CD14-positive monocyte (primary cell): Measurements from ENCODE around the gene SPATA31A3. TPM values are rescaled to one million over a fixed set of nuclear protein-coding genes. Genes with fewer than 3 reads are reported as not detected.
"Not testable (repeated sequence)": the region's sequence is repeated elsewhere in the genome, so short reads cannot be mapped to it uniquely, and the experiment has no call there.

Experiments
- DNase-seq, 3 donors: peaks; one replicate each; pipeline ENCODE4 v3.0.0-alpha.2; 2011 to 2022
- H2AFZ ChIP-seq: 2 replicates; pipeline ENCODE4 v1.6.0; 2012; ENCODE audit warnings: mild to moderate bottlenecking, low read depth, low read length, inconsistent platforms; ENCODE audit not compliant: insufficient read depth, poor library complexity, severe bottlenecking
- H3K27ac ChIP-seq, 2 donors: 1 replicate in 1 of 2; 2 replicates in 1 of 2; pipeline ENCODE4 v1.5.1; 2012 to 2013; ENCODE audit warnings: low read length in 2 of 2, control low read depth in 1 of 2, inconsistent platforms in 1 of 2, low read depth in 1 of 2, mild to moderate bottlenecking in 1 of 2
- H3K27me3 ChIP-seq, 2 donors: one replicate each; pipeline versions ENCODE4 v1.6.0 to v1.6.1; 2011 to 2013; ENCODE audit warnings: low read length in 2 of 2; ENCODE audit not compliant: control insufficient read depth in 2 of 2, insufficient read depth in 2 of 2
- H3K36me3 ChIP-seq, 2 donors: replicated peaks in 1 of 2; 1 replicate in 1 of 2; 2 replicates in 1 of 2; pipeline versions ENCODE4 v1.5.1 to v1.6.1; 2012 to 2013; ENCODE audit warnings: low read length in 2 of 2, control low read depth in 1 of 2, inconsistent platforms in 1 of 2, mild to moderate bottlenecking in 1 of 2; ENCODE audit not compliant: insufficient read depth in 2 of 2, control insufficient read depth in 1 of 2
- H3K4me1 ChIP-seq, 2 donors: 1 replicate in 1 of 2; 2 replicates in 1 of 2; pipeline versions ENCODE4 v1.5.1 to v1.6.1; 2012 to 2013; ENCODE audit warnings: low read length in 2 of 2, control low read depth in 1 of 2, inconsistent platforms in 1 of 2, mild to moderate bottlenecking in 1 of 2, moderate library complexity in 1 of 2; ENCODE audit not compliant: insufficient read depth in 2 of 2, control insufficient read depth in 1 of 2
- H3K4me2 ChIP-seq: replicated peaks from 2 replicates; pipeline ENCODE3; 2012; ENCODE audit warnings: low read length, moderate library complexity, mild to moderate bottlenecking; ENCODE audit not compliant: poor library complexity, severe bottlenecking; ENCODE audit errors: extremely low read depth
- H3K4me3 ChIP-seq, 3 experiments: fragments of 200-600 bp in 1 of 3; sonication (generic) in 1 of 3; replicated peaks in 1 of 3; 1 replicate in 2 of 3; 2 replicates in 1 of 3; pipeline ENCODE4 v1.5.1; 2011 to 2013; ENCODE audit warnings: low read length in 3 of 3, mild to moderate bottlenecking in 3 of 3, control low read depth in 2 of 3, low read depth in 2 of 3, inconsistent platforms in 1 of 3, moderate library complexity in 1 of 3
- H3K79me2 ChIP-seq: 2 replicates; pipeline ENCODE4 v1.6.0; 2012; ENCODE audit warnings: mild to moderate bottlenecking, control low read depth, inconsistent platforms, low read length, moderate library complexity; ENCODE audit not compliant: insufficient read depth
- H3K9ac ChIP-seq: 2 replicates; pipeline ENCODE4 v1.6.0; 2017; ENCODE audit warnings: low read length, mild to moderate bottlenecking; ENCODE audit not compliant: insufficient read depth, poor library complexity, severe bottlenecking
- H3K9me3 ChIP-seq, 2 donors: replicated peaks in 1 of 2; 1 replicate in 1 of 2; 2 replicates in 1 of 2; pipeline versions ENCODE4 v1.5.1 to v1.6.1; 2012 to 2013; ENCODE audit warnings: low read length in 2 of 2, control low read depth in 1 of 2; ENCODE audit not compliant: control insufficient read depth in 1 of 2, insufficient read depth in 1 of 2
- H4K20me1 ChIP-seq: 2 replicates; pipeline ENCODE4 v1.6.0; 2012; ENCODE audit warnings: mild to moderate bottlenecking, low read length, control low read depth, moderate library complexity; ENCODE audit not compliant: insufficient read depth
- H3K27ac Mint-ChIP-seq, 7 donors: one replicate each; pipeline ENCODE4 v1.8.0; 2020; ENCODE audit warnings: mild to moderate bottlenecking in 7 of 7, mixed read lengths in 7 of 7, moderate library complexity in 6 of 7, inconsistent platforms in 2 of 7
- H3K27me3 Mint-ChIP-seq, 3 donors: one replicate each; pipeline ENCODE4 v1.8.0; 2021 to 2022; ENCODE audit warnings: low read depth in 3 of 3, mild to moderate bottlenecking in 3 of 3, mixed read lengths in 3 of 3, moderate library complexity in 3 of 3, inconsistent platforms in 1 of 3
- H3K36me3 Mint-ChIP-seq, 2 donors: one replicate each; pipeline ENCODE4 v1.8.0; 2020; ENCODE audit warnings: mixed read lengths in 2 of 2, inconsistent platforms in 1 of 2, mild to moderate bottlenecking in 1 of 2
- H3K4me1 Mint-ChIP-seq: one replicate; pipeline ENCODE4 v1.8.0; 2020; ENCODE audit warnings: mild to moderate bottlenecking, mixed read lengths
- H3K4me3 Mint-ChIP-seq, 2 donors: one replicate each; pipeline ENCODE4 v1.8.0; 2020; ENCODE audit warnings: mild to moderate bottlenecking in 2 of 2, mixed read lengths in 2 of 2, moderate library complexity in 1 of 2
- H3K9me3 Mint-ChIP-seq, 7 donors: one replicate each; pipeline ENCODE4 v1.8.0; 2020 to 2022; ENCODE audit warnings: mixed read lengths in 7 of 7, mild to moderate bottlenecking in 6 of 7, moderate library complexity in 6 of 7, inconsistent platforms in 2 of 7
- WGBS: methylation state at CpG from one replicate; pipeline ENCODE4 v1.1.5; 2013; ENCODE audit warnings: missing lambda C conversion rate; ENCODE audit not compliant: insufficient coverage; 5-methylcytosine and 5-hydroxymethylcytosine counted together
- intact Hi-C, 2 donors: fragments of 100-400 bp; cut with micrococcal nuclease; formaldehyde crosslinking; loops; one replicate each; pipeline versions ENCODE4 v1.15.0 to v1.15.1; 2023
- polyA minus RNA-seq: library from RNA; depleted of rRNA, polyadenylated mRNA; stranded (reverse); fragments of >200 nt; gene quantifications from 2 replicates; pipeline ENCODE4 v1.2.3, GENCODE V29; 2012
- polyA plus RNA-seq, 3 donors: library from polyadenylated mRNA; depleted of rRNA in 1 of 3; unstranded in 2 of 3; stranded (reverse) in 1 of 3; fragments of 300-500 nt in 2 of 3; fragments of >200 nt in 1 of 3; fragmentation: Illumina TruSeq in 2 of 3; gene quantifications; 1 replicate in 2 of 3; 2 replicates in 1 of 3; pipeline ENCODE4 v1.2.3, GENCODE V29; 2012 to 2021
- total RNA-seq, 12 experiments: library from RNA in 1 of 12; stranded (reverse) in 1 of 12; fragments of 120-200 nt in 1 of 12; gene quantifications; one replicate each; pipeline ENCODE4 v1.2.4 and lab custom pipeline; 2013 to 2026; ENCODE audit warnings: mixed read lengths in 6 of 12, inconsistent platforms in 1 of 12

The SPATA31A3 gene
- total RNA-seq (2013): not detected
- polyA plus RNA-seq (not detected), polyA minus RNA-seq (not detected in 2 replicates), total RNA-seq (lab: John Stamatoyannopoulos, UW) (0 reads per million in 11 experiments)

DNA sequence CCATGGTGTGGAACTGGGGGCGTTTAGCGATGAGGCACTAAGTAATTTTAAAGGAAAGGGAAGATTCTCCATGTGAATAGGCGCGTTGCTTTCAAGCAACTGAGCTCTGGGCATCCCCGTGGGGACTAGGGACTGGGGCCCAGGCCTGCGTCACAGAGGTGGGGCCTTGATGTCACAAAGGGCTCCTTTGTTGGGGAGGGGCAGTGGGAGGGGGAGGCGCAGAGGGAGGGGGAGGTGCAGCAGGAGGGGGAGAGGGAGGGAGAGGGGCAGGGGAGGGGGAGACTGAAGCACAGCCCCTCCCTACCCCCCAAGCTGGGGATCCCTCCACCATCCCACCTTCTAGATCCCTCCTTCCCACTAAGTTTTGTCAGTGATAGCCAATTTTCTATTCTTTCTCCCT, at the start of gene SPATA31A3:
SPATA31A3 (minus strand) TSS at position 101 of the 400 bp plus-strand sequence; CDS start at position 72, 29 bp downstream.
- H3K9me3 ChIP-seq, H3K4me2 ChIP-seq, H3K27ac Mint-ChIP-seq, intact Hi-C loops, H3K4me1 ChIP-seq, H3K79me2 ChIP-seq, H3K9ac ChIP-seq, H3K4me1 Mint-ChIP-seq, H2AFZ ChIP-seq, DNase-seq, H3K36me3 ChIP-seq, H3K4me3 Mint-ChIP-seq, H4K20me1 ChIP-seq, H3K27me3 Mint-ChIP-seq, H3K4me3 ChIP-seq, H3K36me3 Mint-ChIP-seq, H3K27me3 ChIP-seq, H3K27ac ChIP-seq, H3K9me3 Mint-ChIP-seq: not testable (repeated sequence)
- no CpG with 5 or more reads among the region's 7 CpGs for WGBS

DNA sequence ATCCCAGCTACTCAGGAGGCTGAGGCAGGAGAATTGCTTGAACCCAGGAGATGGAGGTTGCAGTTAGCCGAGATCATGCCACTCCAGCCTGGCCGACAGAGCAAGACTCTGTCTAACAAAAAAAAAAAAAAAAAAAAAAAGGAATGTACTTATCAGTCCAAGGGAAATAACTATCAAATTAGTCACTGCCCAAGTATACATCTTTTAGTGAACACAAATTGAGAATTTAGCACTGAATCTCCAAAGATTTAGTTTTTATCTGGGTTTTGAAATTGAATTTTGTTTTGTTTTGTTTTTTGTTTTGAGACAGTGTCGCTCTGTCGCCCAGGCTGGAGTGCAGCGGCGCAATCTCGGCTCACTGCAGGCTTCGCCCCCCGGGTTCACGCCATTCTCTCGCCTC, 39.8 kb downstream of the SPATA31A3 start:
- intact Hi-C loops: not testable (repeated sequence)

DNA sequence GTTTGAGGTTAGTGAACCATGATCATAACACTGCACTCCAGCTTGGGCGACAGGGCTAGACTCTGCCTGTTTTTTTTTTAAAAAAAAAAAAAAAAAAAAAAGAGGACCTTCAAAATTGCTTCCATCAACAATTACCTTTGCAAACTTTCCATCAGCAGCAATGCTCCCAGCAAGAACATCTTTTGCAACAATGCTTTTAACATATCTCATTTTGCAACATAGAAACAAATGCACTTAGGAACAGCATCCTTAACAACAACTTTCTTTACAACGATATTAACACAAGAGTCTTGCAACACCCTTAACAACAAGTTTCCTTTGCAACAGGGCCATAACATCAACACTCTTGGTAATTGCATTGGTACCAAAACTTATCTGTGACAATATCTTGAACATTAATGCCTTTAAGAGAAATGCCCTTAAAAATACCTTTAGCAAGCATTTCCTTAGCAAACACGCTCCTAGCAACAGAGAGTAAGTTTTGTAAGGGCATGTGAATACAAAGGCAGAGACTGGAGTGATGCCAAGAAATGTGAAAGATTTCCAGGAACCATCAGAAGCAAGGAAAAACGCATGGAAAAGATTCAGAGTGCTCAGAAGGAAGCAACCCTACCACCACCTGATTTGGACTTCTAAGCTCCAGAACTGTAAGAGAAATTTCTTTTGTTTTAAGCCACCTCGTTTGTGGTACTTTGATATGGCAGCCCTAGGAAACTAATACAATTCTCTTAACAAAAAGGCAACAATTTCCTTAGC, 49.8 kb downstream of the SPATA31A3 start:
- H3K9ac ChIP-seq, H3K27me3 ChIP-seq, H3K9me3 ChIP-seq, H4K20me1 ChIP-seq, H3K9me3 Mint-ChIP-seq, H3K4me3 Mint-ChIP-seq, intact Hi-C loops, H3K4me1 ChIP-seq, H3K4me3 ChIP-seq, H3K27ac ChIP-seq, H3K36me3 ChIP-seq, H3K36me3 Mint-ChIP-seq, H3K27ac Mint-ChIP-seq, H3K4me2 ChIP-seq, H3K79me2 ChIP-seq, H3K4me1 Mint-ChIP-seq, H3K27me3 Mint-ChIP-seq, H2AFZ ChIP-seq, DNase-seq: not testable (repeated sequence)
- no CpG with 5 or more reads among the region's 5 CpGs for WGBS

More for the DNA sequence above, 39.8 kb downstream of the SPATA31A3 start:
- WGBS: 99% methylated on average over 9 of the region's 11 CpGs
- not testable (repeated sequence) for H3K36me3 Mint-ChIP-seq, H3K27ac Mint-ChIP-seq, H3K4me3 ChIP-seq, DNase-seq, H2AFZ ChIP-seq, H3K79me2 ChIP-seq, H3K27me3 ChIP-seq, H3K4me1 Mint-ChIP-seq, H3K9me3 Mint-ChIP-seq, H3K27ac ChIP-seq, H3K9me3 ChIP-seq, H3K36me3 ChIP-seq, H3K4me2 ChIP-seq, H3K4me3 Mint-ChIP-seq, H3K4me1 ChIP-seq, H4K20me1 ChIP-seq, H3K9ac ChIP-seq, H3K27me3 Mint-ChIP-seq

DNA sequence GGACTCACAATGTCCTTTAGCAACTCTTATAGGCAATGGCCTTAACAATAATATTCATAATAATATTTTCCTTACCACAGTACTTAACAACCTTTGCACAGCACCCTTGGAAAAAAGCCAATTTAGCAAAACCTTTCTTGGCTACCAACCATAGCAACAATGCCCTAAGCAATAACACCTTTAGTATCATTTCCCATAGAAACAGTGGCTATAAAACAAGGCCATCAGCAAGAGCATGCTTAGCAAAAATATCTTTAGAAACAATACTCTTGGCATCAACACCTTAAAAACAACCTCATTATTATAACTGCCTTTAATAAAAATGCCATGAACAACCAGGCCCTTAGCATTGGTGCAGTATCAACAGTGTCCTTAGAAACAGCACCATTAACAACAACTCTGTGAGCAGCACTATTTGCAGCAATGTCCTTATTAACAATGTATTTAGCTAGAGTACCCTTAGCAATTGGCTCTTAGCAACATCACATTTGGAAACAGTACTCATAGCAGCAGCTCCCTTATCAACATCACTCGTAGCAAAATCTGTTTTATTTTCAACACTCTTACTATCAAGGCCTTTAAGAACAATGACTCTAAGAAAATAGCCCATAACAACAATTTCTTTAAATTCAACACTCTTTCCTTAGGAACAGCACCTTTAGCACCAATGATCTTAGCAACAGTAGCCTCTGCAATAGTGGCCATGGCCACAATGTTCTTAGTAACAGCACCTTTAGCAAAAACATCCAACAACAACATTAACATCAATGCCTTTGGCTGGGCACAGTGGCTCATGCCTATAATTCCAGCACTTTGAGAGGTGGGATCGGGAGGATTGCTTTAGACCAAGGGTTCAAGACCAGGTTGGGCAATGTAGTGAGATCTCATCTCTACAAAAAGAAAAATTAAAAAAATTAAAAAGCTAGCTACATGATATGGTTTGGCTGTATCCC, 52.2 kb downstream of the SPATA31A3 start:
- H3K4me2 ChIP-seq, H2AFZ ChIP-seq, DNase-seq, H3K4me3 Mint-ChIP-seq, H3K27me3 ChIP-seq, H3K9me3 ChIP-seq, H3K27me3 Mint-ChIP-seq, H3K36me3 Mint-ChIP-seq, H3K9ac ChIP-seq, H4K20me1 ChIP-seq, H3K4me1 ChIP-seq, intact Hi-C loops, H3K9me3 Mint-ChIP-seq, H3K27ac ChIP-seq, H3K36me3 ChIP-seq, H3K27ac Mint-ChIP-seq, H3K4me1 Mint-ChIP-seq, H3K4me3 ChIP-seq, H3K79me2 ChIP-seq: not testable (repeated sequence)
- WGBS: no CpG with 5 or more reads among the region's 2 CpGs
